ENCODE data around the gene SLC12A7.
"Not testable (repeated sequence)": the region's sequence is repeated elsewhere in the genome, so short reads cannot be mapped to it uniquely, and the experiment has no call there.

Gene SLC12A7

GRCh38 chr5:1001406-1002270 is 110.2 kb downstream of the SLC12A7 start:
- in situ Hi-C loops (cut with HindIII; ENCODE audit: low pct_ligation_motif_present, low sequenced_read_pairs): no loop called here
- no peaks in the 10 kb centered on the region for H3K36me3 ChIP-seq (replicated peaks)
- no peak for TF ChIP-seq CTCF (IDR thresholded peaks at IDR 0.05; ENCODE audit: low read depth, low read length, missing control alignments)
- H3K27ac ChIP-seq: no peak overlapping the region
- DNase-seq: no peak
- no peak overlapping the region for H3K4me3 ChIP-seq (ENCODE audit: low read depth, low read length)
- peaks cover 47% of the 10 kb centered on the region for H3K27me3 ChIP-seq (replicated peaks)

GRCh38 chr5:1000831-1001230 is 111.0 kb downstream of the SLC12A7 start:
- in situ Hi-C loops (cut with HindIII; ENCODE audit: low pct_ligation_motif_present, low sequenced_read_pairs); H3K36me3 ChIP-seq (replicated peaks); H3K27ac ChIP-seq; DNase-seq; H3K4me3 ChIP-seq (ENCODE audit: low read depth, low read length): not testable (repeated sequence)
- peaks cover 39% of the 10 kb centered on the region for H3K27me3 ChIP-seq (replicated peaks)

All from brain microvascular endothelial cell (primary cell).